ENCODE measurements around the gene KIF3A. TPM values are rescaled to one million over a fixed set of nuclear protein-coding genes. Genes with fewer than 3 reads are reported as not detected.

Gene KIF3A
- total RNA-seq, 1 experiment from 2014 or later: 3.2 TPM

GRCh38 chr5:132675936-132676689 lies 61.2 kb downstream of the KIF3A start:
- no peak for DNase-seq
- H3K4me3 ChIP-seq (ENCODE audit: insufficient read depth, low read depth, low read length): no peak overlapping the region
- no peaks in the 10 kb centered on the region for H3K27me3 ChIP-seq (ENCODE audit: control insufficient read depth, insufficient read depth, low read length)
- no peaks in the 10 kb centered on the region for H3K36me3 ChIP-seq (replicated peaks; ENCODE audit: control insufficient read depth, insufficient read depth, low read length)

- DNase-seq: peak; percentile 33
- no peaks in the 10 kb centered on the region for H3K27me3 ChIP-seq (ENCODE audit: control insufficient read depth, insufficient read depth, low read length)
- no peak overlapping the region for H3K4me3 ChIP-seq (ENCODE audit: insufficient read depth, low read depth, low read length)
- no peaks in the 10 kb centered on the region for H3K36me3 ChIP-seq (replicated peaks; ENCODE audit: control insufficient read depth, insufficient read depth, low read length)
Observed at GRCh38 chr5:132674671-132675506, 62.5 kb downstream of the KIF3A start.

GRCh38 chr5:132673939-132674630 lies 63.3 kb downstream of the KIF3A start, which contains the start of gene IL4:
TSS of gene IL4 (plus strand) at chr5:132673989. CDS start at chr5:132674051, 62 bp downstream.
- no peak for DNase-seq
- Histone ChIP-seq H3K4me3 (ENCODE audit: insufficient read depth, low read depth, low read length) (no peak within 1 kb of the TSS), H3K36me3 (replicated peaks; ENCODE audit: control insufficient read depth, insufficient read depth, low read length) (no peaks in the 10 kb centered on the region), H3K27me3 (ENCODE audit: control insufficient read depth, insufficient read depth, low read length) (no peaks in the 10 kb centered on the region)

GRCh38 chr5:132673488-132673887 lies 63.9 kb downstream of the KIF3A start:
- Histone ChIP-seq H3K4me3 (ENCODE audit: insufficient read depth, low read depth, low read length) (no peak overlapping the region), H3K36me3 (replicated peaks; ENCODE audit: control insufficient read depth, insufficient read depth, low read length) (no peaks in the 10 kb centered on the region), H3K27me3 (ENCODE audit: control insufficient read depth, insufficient read depth, low read length) (no peaks in the 10 kb centered on the region)
- DNase-seq: no peak

- no peak for DNase-seq
- H3K4me3 ChIP-seq (ENCODE audit: insufficient read depth, low read depth, low read length): no peak overlapping the region
- no peaks in the 10 kb centered on the region for H3K27me3 ChIP-seq (ENCODE audit: control insufficient read depth, insufficient read depth, low read length)
- no peaks in the 10 kb centered on the region for H3K36me3 ChIP-seq (replicated peaks; ENCODE audit: control insufficient read depth, insufficient read depth, low read length)
Observed at GRCh38 chr5:132671000-132671399, 66.3 kb downstream of the KIF3A start.

- H3K4me3 ChIP-seq (ENCODE audit: insufficient read depth, low read depth, low read length): no peak overlapping the region
- peak; percentile 35 for DNase-seq
- H3K36me3 ChIP-seq (replicated peaks; ENCODE audit: control insufficient read depth, insufficient read depth, low read length): no peaks in the 10 kb centered on the region
- no peaks in the 10 kb centered on the region for H3K27me3 ChIP-seq (ENCODE audit: control insufficient read depth, insufficient read depth, low read length)
Observed at GRCh38 chr5:132669966-132670882, 67.1 kb downstream of the KIF3A start.

GRCh38 chr5:132669455-132669820 lies 67.9 kb downstream of the KIF3A start:
- Histone ChIP-seq H3K36me3 (replicated peaks; ENCODE audit: control insufficient read depth, insufficient read depth, low read length) (no peaks in the 10 kb centered on the region), H3K4me3 (ENCODE audit: insufficient read depth, low read depth, low read length) (no peak overlapping the region), H3K27me3 (ENCODE audit: control insufficient read depth, insufficient read depth, low read length) (no peaks in the 10 kb centered on the region)
- DNase-seq: no peak

- H3K36me3 ChIP-seq (replicated peaks; ENCODE audit: control insufficient read depth, insufficient read depth, low read length): no peaks in the 10 kb centered on the region
- no peak overlapping the region for H3K4me3 ChIP-seq (ENCODE audit: insufficient read depth, low read depth, low read length)
- no peaks in the 10 kb centered on the region for H3K27me3 ChIP-seq (ENCODE audit: control insufficient read depth, insufficient read depth, low read length)
- DNase-seq: no peak
Observed at GRCh38 chr5:132668706-132669454, 68.5 kb downstream of the KIF3A start.

GRCh38 chr5:132667761-132668705 lies 69.3 kb downstream of the KIF3A start:
- Histone ChIP-seq H3K27me3 (ENCODE audit: control insufficient read depth, insufficient read depth, low read length) (no peaks in the 10 kb centered on the region), H3K36me3 (replicated peaks; ENCODE audit: control insufficient read depth, insufficient read depth, low read length) (no peaks in the 10 kb centered on the region), H3K4me3 (ENCODE audit: insufficient read depth, low read depth, low read length) (no peak overlapping the region)
- peak; percentile 50 for DNase-seq

- DNase-seq: no peak
Observed at GRCh38 chr5:132667309-132667708, 70.0 kb downstream of the KIF3A start.

GRCh38 chr5:132666310-132667123 lies 70.8 kb downstream of the KIF3A start:
- no peak for DNase-seq
- Histone ChIP-seq H3K36me3 (replicated peaks; ENCODE audit: control insufficient read depth, insufficient read depth, low read length) (no peaks in the 10 kb centered on the region), H3K27me3 (ENCODE audit: control insufficient read depth, insufficient read depth, low read length) (no peaks in the 10 kb centered on the region), H3K4me3 (ENCODE audit: insufficient read depth, low read depth, low read length) (no peak overlapping the region)

More at GRCh38 chr5:132667309-132667708, 70.0 kb downstream of the KIF3A start:
- Histone ChIP-seq H3K36me3 (replicated peaks; ENCODE audit: control insufficient read depth, insufficient read depth, low read length) (no peaks in the 10 kb centered on the region), H3K4me3 (ENCODE audit: insufficient read depth, low read depth, low read length) (no peak overlapping the region), H3K27me3 (ENCODE audit: control insufficient read depth, insufficient read depth, low read length) (no peaks in the 10 kb centered on the region)

- no peaks in the 10 kb centered on the region for H3K27me3 ChIP-seq (ENCODE audit: control insufficient read depth, insufficient read depth, low read length)
- peak; percentile 47 for DNase-seq
- H3K4me3 ChIP-seq (ENCODE audit: insufficient read depth, low read depth, low read length): no peak overlapping the region
- no peaks in the 10 kb centered on the region for H3K36me3 ChIP-seq (replicated peaks; ENCODE audit: control insufficient read depth, insufficient read depth, low read length)
Observed at GRCh38 chr5:132665574-132666080, 71.7 kb downstream of the KIF3A start.

Measured in H7 (cell line).